ENCODE results near the gene APOBEC3H. TPM values are rescaled to one million over a fixed set of nuclear protein-coding genes. Genes with fewer than 3 reads are reported as not detected.

The APOBEC3H gene
- total RNA-seq, 1 experiment from 2014 or later: 1.8 TPM

DNA sequence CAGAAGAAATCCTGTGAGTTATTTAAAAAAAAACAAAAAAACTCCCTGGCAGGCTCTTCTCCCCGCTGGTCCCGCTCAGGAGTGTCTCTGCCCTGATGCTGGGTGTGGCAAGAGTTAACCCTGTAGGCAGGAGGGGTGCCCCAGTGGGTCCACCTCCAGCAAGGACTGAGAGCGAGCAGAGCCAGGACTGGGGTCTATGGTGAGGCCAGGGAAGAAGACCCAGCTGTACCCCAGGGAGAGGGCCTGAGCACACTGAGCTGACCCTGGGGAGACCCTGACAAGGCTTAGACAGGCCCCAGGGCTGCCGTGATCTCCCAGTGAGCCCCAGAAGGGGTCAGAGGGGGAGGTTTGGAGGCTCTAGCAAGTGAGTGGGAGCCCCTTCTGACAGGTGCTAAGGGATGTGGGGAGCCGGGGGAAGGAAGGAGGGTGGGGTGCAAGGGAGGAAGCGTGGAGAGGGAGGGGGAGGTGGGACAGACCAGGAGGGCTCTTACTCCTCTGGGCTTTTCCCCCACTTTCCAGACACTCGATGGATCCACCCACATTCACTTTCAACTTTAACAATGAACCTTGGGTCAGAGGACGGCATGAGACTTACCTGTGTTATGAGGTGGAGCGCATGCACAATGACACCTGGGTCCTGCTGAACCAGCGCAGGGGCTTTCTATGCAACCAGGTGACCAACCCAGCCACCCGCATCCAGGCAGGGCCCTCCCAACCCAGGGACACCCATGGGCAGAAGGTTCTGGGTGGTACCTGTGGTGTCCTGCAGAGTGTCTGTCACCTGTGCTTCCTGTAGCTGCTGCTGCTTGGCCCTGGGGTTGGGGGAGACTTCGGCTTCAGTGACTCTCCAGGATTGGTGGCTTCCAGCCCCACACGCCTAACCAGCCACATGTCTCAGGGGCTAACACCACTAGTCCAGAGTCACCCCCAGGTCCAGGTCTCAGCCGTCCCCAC, 13.6 kb upstream of the APOBEC3H start:
- intact Hi-C loops (cut with micrococcal nuclease): no loop called here
- H3K9me2 ChIP-seq (ENCODE audit: insufficient read depth): no peaks in the 10 kb centered on the region
- no peak overlapping the region for H3K27ac ChIP-seq (ENCODE audit: low read depth, low read length)
- BruUV-seq (replicated peaks): no TSS peak
- no peak overlapping the region for H3K4me2 ChIP-seq (ENCODE audit: low read length)
- POLR2A ChIA-PET: no interaction called here
- ATAC-seq (no peak), DNase-seq (ENCODE audit: low read depth, low spot score) (no peak)
- TF ChIP-seq ZNF274 (IDR thresholded peaks at IDR 0.05; ENCODE audit: low read depth, low read length) (no peak), EGR1 (IDR thresholded peaks at IDR 0.05; ENCODE audit: low read depth) (no peak), YY1 (IDR thresholded peaks at IDR 0.05; ENCODE audit: extremely low read depth, insufficient replicate concordance, low read depth, low read length) (no peak), JUND (IDR thresholded peaks at IDR 0.05) (no peak), CBX3 (IDR thresholded peaks at IDR 0.05; ENCODE audit: low read depth) (no peak), POLR2A (IDR thresholded peaks at IDR 0.05; ENCODE audit: borderline replicate concordance, extremely low read depth, insufficient read depth, insufficient read length) (no peak), ZFX (IDR thresholded peaks at IDR 0.05) (no peak), POLR2AphosphoS5 (IDR thresholded peaks at IDR 0.05; ENCODE audit: low read depth, low read length) (no peak), FOSL1 (IDR thresholded peaks at IDR 0.05; ENCODE audit: low read depth) (no peak)
- TF ChIP-seq, protein P1, sequence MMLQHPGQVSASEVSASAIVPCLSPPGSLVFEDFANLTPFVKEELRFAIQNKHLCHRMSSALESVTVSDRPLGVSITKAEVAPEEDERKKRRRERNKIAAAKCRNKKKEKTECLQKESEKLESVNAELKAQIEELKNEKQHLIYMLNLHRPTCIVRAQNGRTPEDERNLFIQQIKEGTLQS (IDR thresholded peaks at IDR 0.05): no peak
- TF ChIP-seq, protein P2, sequence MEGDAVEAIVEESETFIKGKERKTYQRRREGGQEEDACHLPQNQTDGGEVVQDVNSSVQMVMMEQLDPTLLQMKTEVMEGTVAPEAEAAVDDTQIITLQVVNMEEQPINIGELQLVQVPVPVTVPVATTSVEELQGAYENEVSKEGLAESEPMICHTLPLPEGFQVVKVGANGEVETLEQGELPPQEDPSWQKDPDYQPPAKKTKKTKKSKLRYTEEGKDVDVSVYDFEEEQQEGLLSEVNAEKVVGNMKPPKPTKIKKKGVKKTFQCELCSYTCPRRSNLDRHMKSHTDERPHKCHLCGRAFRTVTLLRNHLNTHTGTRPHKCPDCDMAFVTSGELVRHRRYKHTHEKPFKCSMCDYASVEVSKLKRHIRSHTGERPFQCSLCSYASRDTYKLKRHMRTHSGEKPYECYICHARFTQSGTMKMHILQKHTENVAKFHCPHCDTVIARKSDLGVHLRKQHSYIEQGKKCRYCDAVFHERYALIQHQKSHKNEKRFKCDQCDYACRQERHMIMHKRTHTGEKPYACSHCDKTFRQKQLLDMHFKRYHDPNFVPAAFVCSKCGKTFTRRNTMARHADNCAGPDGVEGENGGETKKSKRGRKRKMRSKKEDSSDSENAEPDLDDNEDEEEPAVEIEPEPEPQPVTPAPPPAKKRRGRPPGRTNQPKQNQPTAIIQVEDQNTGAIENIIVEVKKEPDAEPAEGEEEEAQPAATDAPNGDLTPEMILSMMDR (IDR thresholded peaks at IDR 0.05 in 2 of 3, conservative IDR thresholded peaks at IDR 0.05 in 1 of 3; ENCODE audit: borderline replicate concordance in 1 of 3, insufficient read depth in 1 of 3, low read depth in 2 of 3, low read length in 2 of 3): no peak
- TF ChIP-seq, protein P3, sequence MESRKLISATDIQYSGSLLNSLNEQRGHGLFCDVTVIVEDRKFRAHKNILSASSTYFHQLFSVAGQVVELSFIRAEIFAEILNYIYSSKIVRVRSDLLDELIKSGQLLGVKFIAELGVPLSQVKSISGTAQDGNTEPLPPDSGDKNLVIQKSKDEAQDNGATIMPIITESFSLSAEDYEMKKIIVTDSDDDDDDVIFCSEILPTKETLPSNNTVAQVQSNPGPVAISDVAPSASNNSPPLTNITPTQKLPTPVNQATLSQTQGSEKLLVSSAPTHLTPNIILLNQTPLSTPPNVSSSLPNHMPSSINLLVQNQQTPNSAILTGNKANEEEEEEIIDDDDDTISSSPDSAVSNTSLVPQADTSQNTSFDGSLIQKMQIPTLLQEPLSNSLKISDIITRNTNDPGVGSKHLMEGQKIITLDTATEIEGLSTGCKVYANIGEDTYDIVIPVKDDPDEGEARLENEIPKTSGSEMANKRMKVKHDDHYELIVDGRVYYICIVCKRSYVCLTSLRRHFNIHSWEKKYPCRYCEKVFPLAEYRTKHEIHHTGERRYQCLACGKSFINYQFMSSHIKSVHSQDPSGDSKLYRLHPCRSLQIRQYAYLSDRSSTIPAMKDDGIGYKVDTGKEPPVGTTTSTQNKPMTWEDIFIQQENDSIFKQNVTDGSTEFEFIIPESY (IDR thresholded peaks at IDR 0.05; ENCODE audit: extremely low read depth, insufficient replicate concordance, low read length): no peak
- no peak overlapping the region for H3K4me3 ChIP-seq (replicated peaks in 1 of 2; ENCODE audit: low read depth in 1 of 2, low read length in 2 of 2)
- peaks cover 0 to 6% of the 10 kb centered on the region in 2 experiments; a peak in 1 of 4 replicates for H3K4me1 ChIP-seq (ENCODE audit: control insufficient read depth in 1 of 2, insufficient read depth in 2 of 2, low read length in 2 of 2)
- H4K20me1 ChIP-seq (ENCODE audit: insufficient read depth): no peaks in the 10 kb centered on the region
- no peak overlapping the region for H3K9ac ChIP-seq (ENCODE audit: low read length)
- no peaks in the 10 kb centered on the region for H3K9me3 ChIP-seq (ENCODE audit: control insufficient read depth in 1 of 2, insufficient read depth in 1 of 2, low read depth in 1 of 2, low read length in 2 of 2)
- no peaks in the 10 kb centered on the region for H3K36me3 ChIP-seq (ENCODE audit: control insufficient read depth in 1 of 2, insufficient read depth in 2 of 2, low read length in 2 of 2)
- RAD21 ChIA-PET (ENCODE audit: low non-redundant PET in 1 of 2, low total read pairs in 2 of 2, uncharacterized antibody in 2 of 2, unreplicated experiment in 2 of 2): no interaction called here
- H3K27me3 ChIP-seq (ENCODE audit: insufficient read depth, low read length): no peaks in the 10 kb centered on the region
- H3K79me2 ChIP-seq (ENCODE audit: insufficient read depth, low read length): no peaks in the 10 kb centered on the region
- no peak overlapping the region for H2AFZ ChIP-seq (ENCODE audit: low read depth, low read length, poor library complexity, severe bottlenecking)
- CTCF ChIA-PET: no interaction called here

Data from HCT116 (cell line).